Gastrocnemius medialis (tissue), 4 donors: ENCODE measurements around the gene ITGA8. TPM values are rescaled to one million over a fixed set of nuclear protein-coding genes. Genes with fewer than 3 reads are reported as not detected.

Source experiments
- ATAC-seq, 2 donors: fragments of 150-250 bp; one replicate each; pipeline ENCODE4 v1.9.1; 2016
- DNase-seq, 2 donors: peaks; one replicate each; pipeline ENCODE4 v3.0.0-alpha.2; 2019
- H3K27ac ChIP-seq, 4 donors: fragments of 200-600 bp; sonication (generic); 1 replicate in 1 of 4; 2 replicates in 3 of 4; pipeline ENCODE4 v1.5.1; 2016 to 2018; ENCODE audit warnings: mild to moderate bottlenecking in 2 of 4, moderate library complexity in 1 of 4
- H3K27me3 ChIP-seq, 3 donors: fragments of 200-600 bp; sonication (generic) in 2 of 3; 1 replicate in 1 of 3; 2 replicates in 2 of 3; pipeline versions ENCODE4 v1.5.1 to v1.6.0; 2016 to 2019; ENCODE audit warnings: mild to moderate bottlenecking in 1 of 3, moderate library complexity in 1 of 3
- H3K36me3 ChIP-seq, 2 donors: fragments of 200-600 bp; sonication (generic) in 1 of 2; one replicate each; pipeline ENCODE4 v1.5.1; 2017 to 2018
- H3K4me1 ChIP-seq, 2 donors: fragments of 200-600 bp; sonication (generic) in 1 of 2; one replicate each; pipeline ENCODE4 v1.5.1; 2016 to 2017; ENCODE audit warnings: mild to moderate bottlenecking in 2 of 2
- H3K4me3 ChIP-seq, 4 donors: fragments of 200-600 bp; sonication (generic) in 3 of 4; 1 replicate in 1 of 4; 2 replicates in 3 of 4; pipeline ENCODE4 v1.5.1; 2016 to 2019; ENCODE audit warnings: mild to moderate bottlenecking in 2 of 4
- H3K9me3 ChIP-seq, 3 donors: fragments of 200-600 bp; sonication (generic) in 2 of 3; 1 replicate in 1 of 3; 2 replicates in 2 of 3; pipeline ENCODE4 v1.5.1; 2016 to 2019
- POLR2A ChIP-seq, 2 donors: fragments of 450-650 bp; IDR thresholded peaks; one replicate each; pipeline ENCODE4 v1.6.1; 2017; ENCODE audit warnings: antibody characterized with exemption in 2 of 2, mild to moderate bottlenecking in 2 of 2, moderate library complexity in 2 of 2
- in situ Hi-C, 4 donors: fragments of 200-750 bp; cut with MboI; loops; one replicate each; pipeline versions ENCODE4 v1.15.0 to v1.8.0; 2017; ENCODE audit warnings: low sequenced_read_pairs in 4 of 4
- intact Hi-C: fragments of 100-400 bp; cut with DNase I; formaldehyde crosslinking; loops from one replicate; pipeline ENCODE4 v1.15.1; 2023; ENCODE audit warnings: low total_unique reads
- total RNA-seq, 4 donors: library from RNA; depleted of rRNA; stranded (reverse); fragments of >200 nt; gene quantifications; one replicate each; pipeline versions ENCODE4 v1.1.0 to v1.2.3, GENCODE V29; 2016
- TF ChIP-seq, protein P1 (sequence below), 5 experiments: fragments of 450-650 bp in 3 of 5; fragments of 200-600 bp in 2 of 5; sonication (generic) in 2 of 5; IDR thresholded peaks in 4 of 5; conservative IDR thresholded peaks in 1 of 5; 1 replicate in 4 of 5; 2 replicates in 1 of 5; pipeline ENCODE4 v1.5.1; 2016 to 2019; ENCODE audit warnings: antibody characterized with exemption in 5 of 5, mild to moderate bottlenecking in 3 of 5, moderate library complexity in 3 of 5

The ITGA8 gene
- total RNA-seq, 4 donors from 2014 or later, result 1.6 to 17.4 (median 10.3) TPM

GRCh38 chr10:15570738-15571339, 148.9 kb downstream of the ITGA8 start:
- no peak overlapping the region for H3K27ac ChIP-seq
- ATAC-seq, result no peak
- DNase-seq, result no peak
- H3K4me3 ChIP-seq, result no peak overlapping the region
- TF ChIP-seq, protein P1, sequence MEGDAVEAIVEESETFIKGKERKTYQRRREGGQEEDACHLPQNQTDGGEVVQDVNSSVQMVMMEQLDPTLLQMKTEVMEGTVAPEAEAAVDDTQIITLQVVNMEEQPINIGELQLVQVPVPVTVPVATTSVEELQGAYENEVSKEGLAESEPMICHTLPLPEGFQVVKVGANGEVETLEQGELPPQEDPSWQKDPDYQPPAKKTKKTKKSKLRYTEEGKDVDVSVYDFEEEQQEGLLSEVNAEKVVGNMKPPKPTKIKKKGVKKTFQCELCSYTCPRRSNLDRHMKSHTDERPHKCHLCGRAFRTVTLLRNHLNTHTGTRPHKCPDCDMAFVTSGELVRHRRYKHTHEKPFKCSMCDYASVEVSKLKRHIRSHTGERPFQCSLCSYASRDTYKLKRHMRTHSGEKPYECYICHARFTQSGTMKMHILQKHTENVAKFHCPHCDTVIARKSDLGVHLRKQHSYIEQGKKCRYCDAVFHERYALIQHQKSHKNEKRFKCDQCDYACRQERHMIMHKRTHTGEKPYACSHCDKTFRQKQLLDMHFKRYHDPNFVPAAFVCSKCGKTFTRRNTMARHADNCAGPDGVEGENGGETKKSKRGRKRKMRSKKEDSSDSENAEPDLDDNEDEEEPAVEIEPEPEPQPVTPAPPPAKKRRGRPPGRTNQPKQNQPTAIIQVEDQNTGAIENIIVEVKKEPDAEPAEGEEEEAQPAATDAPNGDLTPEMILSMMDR (IDR thresholded peaks at IDR 0.05 in 4 of 5, conservative IDR thresholded peaks at IDR 0.05 in 1 of 5), result no peak
- H3K36me3 ChIP-seq, result no peaks in the 10 kb centered on the region
- no peaks in the 10 kb centered on the region for H3K9me3 ChIP-seq
- in situ Hi-C loops, result no loop called here
- intact Hi-C loops, result no loop called here
- H3K4me1 ChIP-seq, result peaks cover 0 to 5% of the 10 kb centered on the region in 2 donors
- H3K27me3 ChIP-seq, result no peaks in the 10 kb centered on the region

DNA sequence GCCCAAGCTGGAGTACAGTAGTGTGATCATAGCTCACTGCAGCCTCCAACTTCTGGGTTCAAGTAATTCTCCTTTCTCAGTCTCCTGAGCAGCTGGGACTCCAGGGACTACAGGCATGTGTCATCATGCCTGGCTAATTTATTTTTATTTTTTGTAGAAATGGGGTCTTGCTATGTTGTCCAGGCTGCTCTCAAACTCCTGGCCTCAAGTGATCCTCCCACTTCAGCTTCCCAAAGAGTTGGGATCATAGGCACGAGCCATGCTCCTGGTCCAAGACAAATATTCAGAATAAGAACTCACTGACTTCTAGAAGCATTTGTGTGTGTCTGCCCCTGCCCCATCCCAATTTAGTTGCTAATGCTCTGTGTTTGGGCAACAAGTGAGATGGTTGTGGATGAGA, 151.8 kb downstream of the ITGA8 start:
- Histone ChIP-seq H3K4me3 (no peak overlapping the region), H3K36me3 (no peaks in the 10 kb centered on the region), H3K27ac (no peak overlapping the region), H3K9me3 (no peaks in the 10 kb centered on the region), H3K27me3 (no peaks in the 10 kb centered on the region), H3K4me1 (peaks cover 0 to 5% of the 10 kb centered on the region in 2 donors)
- intact Hi-C loops, result no loop called here
- in situ Hi-C loops, result no loop called here
- no peak for DNase-seq
- no peak for ATAC-seq
- TF ChIP-seq, protein P1 (IDR thresholded peaks at IDR 0.05 in 4 of 5, conservative IDR thresholded peaks at IDR 0.05 in 1 of 5), result no peak
- no peak for TF ChIP-seq POLR2A (IDR thresholded peaks at IDR 0.05)

DNA sequence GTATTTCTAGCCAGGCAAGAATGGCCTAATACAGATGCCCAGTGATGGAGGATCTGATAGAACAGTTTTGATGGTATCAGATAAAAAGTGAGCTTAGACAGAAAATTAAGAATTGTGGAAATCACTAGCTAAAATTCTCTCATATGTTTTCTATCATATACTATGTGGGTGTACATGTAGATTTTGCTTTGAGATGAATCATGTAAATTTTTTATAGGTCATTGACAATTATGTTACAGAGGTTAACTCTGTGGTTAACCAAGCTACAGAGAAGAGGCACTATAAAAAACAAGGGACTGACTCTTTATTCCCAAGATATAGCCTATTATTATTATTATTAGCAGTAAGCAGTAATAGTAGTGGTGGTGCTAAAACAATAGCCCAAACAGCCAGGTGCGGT, 156.5 kb downstream of the ITGA8 start:
- Histone ChIP-seq H3K9me3 (no peaks in the 10 kb centered on the region), H3K36me3 (no peaks in the 10 kb centered on the region), H3K4me1 (no peaks in the 10 kb centered on the region), H3K4me3 (no peak overlapping the region), H3K27me3 (no peaks in the 10 kb centered on the region), H3K27ac (no peak overlapping the region)
- TF ChIP-seq, protein P1 (IDR thresholded peaks at IDR 0.05 in 4 of 5, conservative IDR thresholded peaks at IDR 0.05 in 1 of 5), result no peak
- no peak for TF ChIP-seq POLR2A (IDR thresholded peaks at IDR 0.05)
- in situ Hi-C loops, result no loop called here
- ATAC-seq (no peak), DNase-seq (no peak)
- intact Hi-C loops, result no loop called here

- ATAC-seq, result no peak
- Histone ChIP-seq H3K36me3 (no peaks in the 10 kb centered on the region), H3K27ac (no peak overlapping the region), H3K27me3 (no peaks in the 10 kb centered on the region), H3K4me1 (no peaks in the 10 kb centered on the region), H3K4me3 (no peak overlapping the region), H3K9me3 (no peaks in the 10 kb centered on the region)
- no peak for DNase-seq
- in situ Hi-C loops, result no loop called here
- intact Hi-C loops, result no loop called here
- TF ChIP-seq, protein P1 (IDR thresholded peaks at IDR 0.05 in 4 of 5, conservative IDR thresholded peaks at IDR 0.05 in 1 of 5), result no peak
- TF ChIP-seq POLR2A (IDR thresholded peaks at IDR 0.05), result no peak
Measured at GRCh38 chr10:15562578-15562977, 157.1 kb downstream of the ITGA8 start.

GRCh38 chr10:15562116-15562515, 157.6 kb downstream of the ITGA8 start:
- DNase-seq, result no peak
- intact Hi-C loops, result no loop called here

More at GRCh38 chr10:15562116-15562515, 157.6 kb downstream of the ITGA8 start:
- no peaks in the 10 kb centered on the region for H3K4me1 ChIP-seq
- H3K27ac ChIP-seq, result no peak overlapping the region
- no peaks in the 10 kb centered on the region for H3K9me3 ChIP-seq
- no peak for ATAC-seq
- in situ Hi-C loops, result no loop called here
- TF ChIP-seq, protein P1 (IDR thresholded peaks at IDR 0.05 in 4 of 5, conservative IDR thresholded peaks at IDR 0.05 in 1 of 5), result no peak
- no peak for TF ChIP-seq POLR2A (IDR thresholded peaks at IDR 0.05)
- H3K4me3 ChIP-seq, result no peak overlapping the region
- H3K36me3 ChIP-seq, result no peaks in the 10 kb centered on the region
- no peaks in the 10 kb centered on the region for H3K27me3 ChIP-seq
